HL-60 (cell line): ENCODE measurements around the gene STX1B.

Experiments used
- DNase-seq, 2 experiments: peaks; one replicate each; pipeline ENCODE4 v3.0.0-alpha.2; 2010 to 2020; ENCODE audit warnings: low read depth in 1 of 2, low spot score in 1 of 2
- H3K27ac ChIP-seq: fragments of 250-450 bp; sonication (Bioruptor Pico); replicated peaks from 2 replicates; pipeline ENCODE4 v1.5.1; 2020; ENCODE audit warnings: mild to moderate bottlenecking, moderate library complexity
- H3K27me3 ChIP-seq: fragments of 250-450 bp; sonication (Bioruptor Pico); 2 replicates; pipeline ENCODE4 v1.5.1; 2021; ENCODE audit warnings: mild to moderate bottlenecking, moderate library complexity; ENCODE audit not compliant: insufficient read depth, poor library complexity, severe bottlenecking
- H3K4me3 ChIP-seq: replicated peaks from 2 replicates; pipeline ENCODE4 v1.5.1; 2011; ENCODE audit warnings: mild to moderate bottlenecking, control low read depth, low read length; ENCODE audit not compliant: insufficient read depth
- GABPA ChIP-seq: IDR thresholded peaks from 2 replicates; pipeline ENCODE4 v1.6.1; 2012; ENCODE audit warnings: low read depth
- POLR2AphosphoS5 ChIP-seq: IDR thresholded peaks from 2 replicates; pipeline ENCODE4 v1.6.1; 2012; ENCODE audit warnings: low read depth
- REST ChIP-seq: IDR thresholded peaks from 2 replicates; pipeline ENCODE4 v1.6.1; 2012; ENCODE audit warnings: low read depth; ENCODE audit not compliant: insufficient replicate concordance
- SPI1 ChIP-seq: IDR thresholded peaks from 2 replicates; pipeline ENCODE4 v1.6.1; 2012; ENCODE audit warnings: low read depth, mild to moderate bottlenecking, borderline replicate concordance
- TF ChIP-seq, protein P1 (sequence below): IDR thresholded peaks from one replicate; pipeline ENCODE4 v1.5.1; 2011; ENCODE audit warnings: low read length, control low read depth, inconsistent platforms; ENCODE audit not compliant: insufficient read depth

Gene STX1B

DNA sequence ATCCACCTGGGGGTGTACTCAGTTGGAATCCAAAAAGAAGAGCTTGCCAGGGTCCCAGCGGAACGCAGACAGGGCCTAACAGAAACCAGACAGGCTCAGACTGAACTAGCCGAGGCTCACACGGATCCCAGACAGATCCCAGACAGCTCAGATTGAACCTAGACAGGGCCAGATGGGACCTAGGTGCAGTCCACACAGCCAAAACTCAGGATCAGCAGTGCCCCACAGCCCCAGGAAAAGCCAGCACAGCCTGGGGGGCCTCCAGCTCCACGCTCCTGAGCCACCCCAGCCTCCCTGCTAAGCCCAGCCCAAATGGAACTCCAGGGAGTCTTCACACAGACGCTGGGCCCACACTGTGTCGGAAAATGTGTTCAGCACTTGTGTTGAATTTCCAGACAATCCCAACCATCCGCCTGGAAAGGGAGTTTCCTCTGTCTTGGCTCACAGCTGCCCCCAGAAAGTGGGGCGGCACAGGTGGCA is 7.5 kb downstream of the STX1B start:
- Histone ChIP-seq H3K27me3 (peaks cover 16% of the 10 kb centered on the region), H3K27ac (no peak overlapping the region), H3K4me3 (no peak overlapping the region)
- TF ChIP-seq SPI1, result no peak
- TF ChIP-seq, protein P1, sequence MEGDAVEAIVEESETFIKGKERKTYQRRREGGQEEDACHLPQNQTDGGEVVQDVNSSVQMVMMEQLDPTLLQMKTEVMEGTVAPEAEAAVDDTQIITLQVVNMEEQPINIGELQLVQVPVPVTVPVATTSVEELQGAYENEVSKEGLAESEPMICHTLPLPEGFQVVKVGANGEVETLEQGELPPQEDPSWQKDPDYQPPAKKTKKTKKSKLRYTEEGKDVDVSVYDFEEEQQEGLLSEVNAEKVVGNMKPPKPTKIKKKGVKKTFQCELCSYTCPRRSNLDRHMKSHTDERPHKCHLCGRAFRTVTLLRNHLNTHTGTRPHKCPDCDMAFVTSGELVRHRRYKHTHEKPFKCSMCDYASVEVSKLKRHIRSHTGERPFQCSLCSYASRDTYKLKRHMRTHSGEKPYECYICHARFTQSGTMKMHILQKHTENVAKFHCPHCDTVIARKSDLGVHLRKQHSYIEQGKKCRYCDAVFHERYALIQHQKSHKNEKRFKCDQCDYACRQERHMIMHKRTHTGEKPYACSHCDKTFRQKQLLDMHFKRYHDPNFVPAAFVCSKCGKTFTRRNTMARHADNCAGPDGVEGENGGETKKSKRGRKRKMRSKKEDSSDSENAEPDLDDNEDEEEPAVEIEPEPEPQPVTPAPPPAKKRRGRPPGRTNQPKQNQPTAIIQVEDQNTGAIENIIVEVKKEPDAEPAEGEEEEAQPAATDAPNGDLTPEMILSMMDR, result no peak
- no peak for TF ChIP-seq POLR2AphosphoS5
- no peak for TF ChIP-seq REST
- TF ChIP-seq GABPA, result no peak
- no peak for DNase-seq

DNA sequence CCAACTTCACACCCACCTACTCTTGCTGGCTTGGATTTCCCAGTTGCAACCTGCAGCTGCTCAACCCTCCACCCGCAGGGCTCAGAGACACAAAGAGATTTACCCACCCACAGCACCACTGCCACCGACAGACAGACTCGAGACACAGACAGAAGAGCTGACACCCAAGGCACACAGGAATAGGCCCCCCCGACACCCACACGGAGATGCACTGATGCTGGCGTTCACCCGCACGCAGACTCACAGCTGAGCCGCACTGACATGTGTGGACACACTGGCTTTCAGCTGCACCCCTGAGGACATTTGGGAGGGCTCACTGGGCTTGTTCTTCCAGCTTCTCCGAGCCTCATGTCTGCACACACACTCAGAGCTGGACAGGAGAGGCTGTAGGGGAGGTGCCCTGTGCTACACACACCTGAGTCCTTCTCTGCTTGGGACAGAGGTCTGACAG is 8.2 kb downstream of the STX1B start:
- no peak for DNase-seq
- no peak for TF ChIP-seq GABPA
- no peak for TF ChIP-seq POLR2AphosphoS5
- TF ChIP-seq, protein P1, result no peak
- no peak for TF ChIP-seq SPI1
- no peak for TF ChIP-seq REST
- Histone ChIP-seq H3K27ac (no peak overlapping the region), H3K4me3 (no peak overlapping the region), H3K27me3 (peaks cover 10% of the 10 kb centered on the region)

GRCh38 chr16:31001507-31002249 is 8.8 kb downstream of the STX1B start:
- no peak for DNase-seq

More at GRCh38 chr16:31001507-31002249, 8.8 kb downstream of the STX1B start:
- no peak overlapping the region for H3K4me3 ChIP-seq
- H3K27ac ChIP-seq, result no peak overlapping the region
- peaks cover 5% of the 10 kb centered on the region for H3K27me3 ChIP-seq
- no peak for TF ChIP-seq GABPA
- TF ChIP-seq, protein P1, result no peak
- TF ChIP-seq POLR2AphosphoS5, result no peak
